Parietal lobe (tissue), 1 donor: ENCODE results near the gene NDUFA5. TPM values are rescaled to one million over a fixed set of nuclear protein-coding genes. Genes with fewer than 3 reads are reported as not detected.

ENCODE experiments used
- total RNA-seq: library from RNA; depleted of rRNA; stranded (reverse); fragments of >200 nt; gene quantifications from one replicate; pipeline ENCODE4 v1.2.3, GENCODE V29; 2014

Gene NDUFA5
- total RNA-seq: 112 TPM

DNA sequence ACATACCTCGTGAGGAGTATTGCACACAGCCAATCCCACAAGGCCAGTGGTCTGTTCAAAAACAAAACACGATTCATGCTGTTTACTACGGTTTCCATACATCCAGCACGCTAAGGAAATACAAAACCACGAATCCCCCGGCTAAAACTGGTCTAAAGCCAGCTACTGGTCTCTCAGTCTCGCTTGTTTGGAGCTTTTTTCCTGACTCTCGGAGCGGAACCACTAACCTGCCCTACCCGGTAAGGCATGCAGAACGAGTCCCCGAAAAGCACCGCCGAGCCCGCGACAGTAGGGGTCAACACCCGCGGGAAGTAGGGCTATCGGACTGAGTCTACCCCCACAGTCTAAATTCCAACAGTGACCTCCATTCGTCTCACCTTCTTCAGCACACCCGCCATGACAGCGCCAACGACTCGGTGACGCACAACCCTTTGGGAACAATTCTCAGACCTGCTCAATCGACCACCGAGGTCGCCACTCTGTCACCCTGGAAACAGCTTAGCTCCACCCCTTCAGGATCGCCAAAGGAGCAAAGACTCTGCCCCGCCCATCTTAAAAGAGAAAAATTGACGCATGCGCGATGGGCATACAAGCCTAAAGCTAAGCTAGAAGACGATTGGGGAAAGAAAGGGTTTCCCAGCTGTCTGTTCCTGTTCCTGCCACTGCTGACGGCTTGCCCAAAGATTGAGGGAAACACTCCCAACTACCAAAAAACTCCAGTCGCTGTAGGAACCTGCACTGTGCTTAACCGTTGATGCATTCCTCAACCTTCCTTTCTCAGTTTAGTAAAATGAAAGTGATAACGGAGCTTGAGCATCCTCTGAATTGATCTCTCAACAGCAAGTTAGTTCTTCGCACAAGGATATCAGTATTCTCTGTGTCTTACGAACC is at the start of gene NDUFA5:
Gene NDUFA5 (minus strand): TSS at position 421 of the 891 bp plus-strand sequence. CDS start 23 bp downstream, at position 398.

DNA sequence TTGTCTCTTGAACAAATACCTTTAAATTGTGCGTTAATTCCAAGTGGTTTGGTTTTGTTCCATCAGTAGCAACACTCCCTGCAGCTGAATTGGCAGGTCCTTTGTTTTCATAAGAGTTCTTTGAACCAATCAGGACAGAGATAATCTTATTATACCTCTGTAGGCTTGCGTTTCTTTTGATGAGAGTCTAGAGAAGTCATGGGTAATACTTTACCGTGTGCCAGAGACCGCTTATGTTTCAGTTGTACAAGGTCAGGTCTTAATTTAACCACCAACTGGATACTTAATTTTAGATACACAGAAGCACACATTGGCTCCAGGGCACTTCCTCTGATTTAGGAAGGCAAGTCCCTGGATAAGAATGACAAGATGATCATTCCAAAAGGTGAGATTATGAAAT is 43.9 kb upstream of the NDUFA5 start, which contains the start of gene ASB15:
Gene ASB15 (plus strand): TSS at position 292 of the 400 bp plus-strand sequence. CDS start 12,682 bp downstream, outside the sequence.

DNA sequence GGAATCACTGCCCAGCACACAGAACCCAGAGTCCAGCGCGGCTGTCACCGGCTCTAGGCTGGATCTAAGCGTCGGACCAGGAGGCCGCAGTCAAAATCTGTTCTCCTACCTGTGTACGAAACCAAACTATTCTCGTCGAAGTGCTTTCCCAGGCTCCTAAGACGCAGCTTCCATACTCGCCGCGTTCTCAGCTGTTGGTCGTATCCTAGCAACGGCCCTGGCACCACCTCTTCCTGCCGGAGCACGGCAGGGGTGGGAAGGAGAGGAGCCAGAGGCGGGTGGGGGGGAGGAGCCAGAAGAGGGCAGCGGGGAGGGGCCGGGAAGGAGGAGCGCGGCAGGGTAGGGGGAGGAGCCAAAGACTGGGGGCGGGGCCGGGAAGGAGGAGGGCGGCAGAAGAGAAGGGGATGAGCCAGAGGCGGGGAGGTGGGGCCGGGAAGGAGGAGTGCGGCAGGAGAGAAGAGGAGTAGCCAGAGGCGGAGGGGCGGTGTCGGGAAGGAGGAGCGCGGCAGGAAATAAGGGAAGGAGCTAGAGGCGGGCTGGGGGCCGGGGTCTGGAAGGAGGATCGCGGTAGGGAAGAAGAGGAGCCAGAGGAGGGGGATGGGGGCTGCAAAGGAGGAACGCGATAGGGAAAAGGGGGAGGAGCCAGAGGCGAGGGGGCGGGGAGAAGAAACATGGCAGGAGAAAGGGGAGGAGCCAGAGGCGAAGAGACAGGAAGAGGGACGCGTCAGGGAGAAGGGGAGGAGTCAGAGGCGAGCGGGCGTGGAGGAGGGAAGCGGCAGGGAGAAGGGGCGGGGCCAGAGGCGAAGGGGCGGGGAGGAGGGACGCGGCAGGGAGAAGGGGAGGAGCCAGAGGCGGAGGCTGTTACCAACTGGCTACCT is 23.0 kb downstream of the NDUFA5 start, which contains the start of gene IQUB:
Gene IQUB (minus strand): TSS at position 213 of the 878 bp plus-strand sequence. CDS start 22,255 bp downstream, outside the sequence.

Other genes with a start within 250 kb of the NDUFA5 start
- gene IQUB, start 23.2 kb downstream of the NDUFA5 start, total RNA-seq: 3.8 TPM
- not detected for gene ASB15, start 44.0 kb upstream of the NDUFA5 start, total RNA-seq
- not detected for gene LMOD2, start 98.0 kb upstream of the NDUFA5 start, total RNA-seq
- 30.4 TPM for gene WASL, start 191.2 kb upstream of the NDUFA5 start, total RNA-seq